ENCODE data around the gene CRKL. TPM values are rescaled to one million over a fixed set of nuclear protein-coding genes. Genes with fewer than 3 reads are reported as not detected.
"Not testable (repeated sequence)": the region's sequence is repeated elsewhere in the genome, so short reads cannot be mapped to it uniquely, and the experiment has no call there.

The CRKL gene
- total RNA-seq, 1 donor from 2014 or later, result 49.2 TPM

GRCh38 chr22:20940186-20940651 lies 23.0 kb downstream of the CRKL start:
- peaks cover 5% of the 10 kb centered on the region for H3K36me3 Mint-ChIP-seq (ENCODE audit: low read depth)
- no peaks in the 10 kb centered on the region for H3K9me3 Mint-ChIP-seq (ENCODE audit: low read depth)
- H3K4me1 Mint-ChIP-seq (ENCODE audit: low read depth), result peaks cover 52% of the 10 kb centered on the region
- no peak overlapping the region for H3K4me3 Mint-ChIP-seq (ENCODE audit: unreplicated experiment)
- H3K27ac Mint-ChIP-seq (ENCODE audit: unreplicated experiment), result no peak overlapping the region
- TF ChIP-seq CTCF (IDR thresholded peaks at IDR 0.05), result no peak
- H3K27me3 Mint-ChIP-seq (ENCODE audit: low read depth), result no peaks in the 10 kb centered on the region
- no peak for DNase-seq (ENCODE audit: low spot score)

- Mint-ChIP-seq H3K27ac (ENCODE audit: unreplicated experiment) (no peak overlapping the region), H3K9me3 (ENCODE audit: low read depth) (no peaks in the 10 kb centered on the region), H3K4me1 (ENCODE audit: low read depth) (peaks cover 59% of the 10 kb centered on the region), H3K4me3 (ENCODE audit: unreplicated experiment) (no peak overlapping the region), H3K27me3 (ENCODE audit: low read depth) (no peaks in the 10 kb centered on the region), H3K36me3 (ENCODE audit: low read depth) (peaks cover 5% of the 10 kb centered on the region)
- peak; percentile 26 for DNase-seq (ENCODE audit: low spot score)
- TF ChIP-seq CTCF (IDR thresholded peaks at IDR 0.05), result no peak
These were observed 23.7 kb downstream of the CRKL start for GRCh38 chr22:20940904-20941385.

GRCh38 chr22:20942203-20942902 lies 25.1 kb downstream of the CRKL start:
- not testable (repeated sequence) for H3K27ac Mint-ChIP-seq (ENCODE audit: unreplicated experiment); H3K27me3 Mint-ChIP-seq (ENCODE audit: low read depth); H3K36me3 Mint-ChIP-seq (ENCODE audit: low read depth); DNase-seq (ENCODE audit: low spot score); H3K4me3 Mint-ChIP-seq (ENCODE audit: unreplicated experiment); H3K9me3 Mint-ChIP-seq (ENCODE audit: low read depth)
- peaks cover 64% of the 10 kb centered on the region for H3K4me1 Mint-ChIP-seq (ENCODE audit: low read depth)

GRCh38 chr22:20943104-20943933 lies 26.1 kb downstream of the CRKL start:
- Mint-ChIP-seq H3K9me3 (ENCODE audit: low read depth) (no peaks in the 10 kb centered on the region), H3K4me1 (ENCODE audit: low read depth) (peaks cover 55% of the 10 kb centered on the region), H3K4me3 (ENCODE audit: unreplicated experiment) (no peak overlapping the region), H3K27ac (ENCODE audit: unreplicated experiment) (no peak overlapping the region), H3K36me3 (ENCODE audit: low read depth) (no peaks in the 10 kb centered on the region), H3K27me3 (ENCODE audit: low read depth) (no peaks in the 10 kb centered on the region)
- DNase-seq (ENCODE audit: low spot score), result peak; percentile 6
- TF ChIP-seq CTCF (IDR thresholded peaks at IDR 0.05), result no peak

- Mint-ChIP-seq H3K36me3 (ENCODE audit: low read depth) (no peaks in the 10 kb centered on the region), H3K9me3 (ENCODE audit: low read depth) (no peaks in the 10 kb centered on the region), H3K4me3 (ENCODE audit: unreplicated experiment) (no peak overlapping the region), H3K27ac (ENCODE audit: unreplicated experiment) (no peak overlapping the region), H3K27me3 (ENCODE audit: low read depth) (no peaks in the 10 kb centered on the region), H3K4me1 (ENCODE audit: low read depth) (peaks cover 51% of the 10 kb centered on the region)
- no peak for TF ChIP-seq CTCF (IDR thresholded peaks at IDR 0.05)
- DNase-seq (ENCODE audit: low spot score), result no peak
These were observed 26.8 kb downstream of the CRKL start for GRCh38 chr22:20944042-20944441.

Data from chondrocyte (in vitro differentiated cells).